ENCODE results near the gene CCNA2. TPM values are rescaled to one million over a fixed set of nuclear protein-coding genes. Genes with fewer than 3 reads are reported as not detected.

CCNA2 gene
- total and polyA plus RNA-seq, 8 donors, result 2.0 to 14.2 (median 6.4) TPM; not detected in 1

DNA sequence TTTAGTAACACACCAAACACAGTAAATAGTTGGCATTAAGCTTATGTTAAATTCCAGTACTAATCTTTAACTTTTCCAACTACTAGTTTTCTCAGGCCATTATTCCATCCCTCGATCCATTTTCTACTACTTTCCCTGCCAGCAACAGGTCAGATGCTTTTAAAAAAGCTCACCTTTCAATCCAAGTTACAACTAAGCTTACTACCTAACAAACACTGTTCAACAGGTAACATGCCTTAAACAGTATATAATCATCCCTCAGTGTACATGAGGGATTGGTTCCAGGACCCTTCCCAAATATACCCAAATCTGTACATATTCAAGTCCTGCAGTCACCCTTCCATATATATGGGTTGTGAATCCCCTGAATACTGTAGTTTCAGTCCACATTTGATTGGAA lies 5.5 kb downstream of the CCNA2 start:
- no peak for DNase-seq
- H3K9me3 ChIP-seq, result no peaks in the 10 kb centered on the region
- no peak for TF ChIP-seq POLR2AphosphoS5 (IDR thresholded peaks at IDR 0.05)
- no peak for TF ChIP-seq POLR2A (IDR thresholded peaks at IDR 0.05)
- TF ChIP-seq EP300 (IDR thresholded peaks at IDR 0.05), result no peak
- TF ChIP-seq, protein P1, sequence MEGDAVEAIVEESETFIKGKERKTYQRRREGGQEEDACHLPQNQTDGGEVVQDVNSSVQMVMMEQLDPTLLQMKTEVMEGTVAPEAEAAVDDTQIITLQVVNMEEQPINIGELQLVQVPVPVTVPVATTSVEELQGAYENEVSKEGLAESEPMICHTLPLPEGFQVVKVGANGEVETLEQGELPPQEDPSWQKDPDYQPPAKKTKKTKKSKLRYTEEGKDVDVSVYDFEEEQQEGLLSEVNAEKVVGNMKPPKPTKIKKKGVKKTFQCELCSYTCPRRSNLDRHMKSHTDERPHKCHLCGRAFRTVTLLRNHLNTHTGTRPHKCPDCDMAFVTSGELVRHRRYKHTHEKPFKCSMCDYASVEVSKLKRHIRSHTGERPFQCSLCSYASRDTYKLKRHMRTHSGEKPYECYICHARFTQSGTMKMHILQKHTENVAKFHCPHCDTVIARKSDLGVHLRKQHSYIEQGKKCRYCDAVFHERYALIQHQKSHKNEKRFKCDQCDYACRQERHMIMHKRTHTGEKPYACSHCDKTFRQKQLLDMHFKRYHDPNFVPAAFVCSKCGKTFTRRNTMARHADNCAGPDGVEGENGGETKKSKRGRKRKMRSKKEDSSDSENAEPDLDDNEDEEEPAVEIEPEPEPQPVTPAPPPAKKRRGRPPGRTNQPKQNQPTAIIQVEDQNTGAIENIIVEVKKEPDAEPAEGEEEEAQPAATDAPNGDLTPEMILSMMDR (IDR thresholded peaks at IDR 0.05), result no peak
- WGBS, 5 donors, result 37 to 91% (median 49%) methylated on average over 1 of the region's 1 CpG
- H3K27me3 ChIP-seq, result no peaks in the 10 kb centered on the region
- H3K4me3 ChIP-seq, result no peak overlapping the region
- intact Hi-C loops (cut with DNase I; ENCODE audit: low total_unique reads), result no loop called here
- peaks cover 5 to 21% (median 7%) of the 10 kb centered on the region in 4 donors for H3K4me1 ChIP-seq
- H3K36me3 ChIP-seq, result peaks cover 19 to 68% (median 60%) of the 10 kb centered on the region in 4 donors
- no peak overlapping the region for H3K27ac ChIP-seq

DNA sequence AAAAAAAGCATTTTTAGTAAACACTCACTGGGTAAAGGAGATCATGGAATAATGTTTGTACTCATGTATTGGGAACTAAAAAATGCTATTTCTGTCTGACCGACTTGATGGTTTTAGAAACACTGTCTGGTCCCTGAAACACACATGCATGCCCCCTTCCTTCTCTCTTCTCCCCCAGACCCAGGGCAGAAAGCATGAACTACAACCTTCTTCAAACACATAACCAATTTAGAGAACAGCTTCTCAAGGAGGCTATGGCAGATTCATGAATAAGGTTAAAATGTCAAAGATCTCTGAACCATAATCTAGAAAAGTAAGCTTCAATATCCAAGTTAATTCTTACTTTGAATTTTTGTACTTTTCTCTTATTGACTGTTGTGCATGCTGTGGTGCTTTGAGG lies 6.0 kb downstream of the CCNA2 start:
- intact Hi-C loops (cut with DNase I; ENCODE audit: low total_unique reads), result no loop called here
- TF ChIP-seq POLR2A (IDR thresholded peaks at IDR 0.05), result no peak
- TF ChIP-seq EP300 (IDR thresholded peaks at IDR 0.05), result no peak
- TF ChIP-seq POLR2AphosphoS5 (IDR thresholded peaks at IDR 0.05), result no peak
- TF ChIP-seq, protein P1 (IDR thresholded peaks at IDR 0.05), result no peak

GRCh38 chr4:121817006-121817405 lies 6.7 kb downstream of the CCNA2 start:
- H3K4me3 ChIP-seq, result no peak overlapping the region
- H3K27me3 ChIP-seq, result no peaks in the 10 kb centered on the region
- H3K36me3 ChIP-seq, result peaks cover 24 to 80% (median 72%) of the 10 kb centered on the region in 4 donors
- intact Hi-C loops (cut with DNase I; ENCODE audit: low total_unique reads), result no loop called here
- no peak overlapping the region for H3K27ac ChIP-seq
- TF ChIP-seq EP300 (IDR thresholded peaks at IDR 0.05) (no peak), POLR2AphosphoS5 (IDR thresholded peaks at IDR 0.05) (no peak), POLR2A (IDR thresholded peaks at IDR 0.05) (no peak)
- TF ChIP-seq, protein P1 (IDR thresholded peaks at IDR 0.05), result no peak
- peaks cover 0 to 8% (median 0%) of the 10 kb centered on the region in 4 donors for H3K4me1 ChIP-seq
- DNase-seq, result no peak
- H3K9me3 ChIP-seq, result no peaks in the 10 kb centered on the region
- 70 to 83% (median 74%) methylated on average over 3 of the region's 3 CpGs for WGBS, 5 donors

More for the DNA sequence above, 6.0 kb downstream of the CCNA2 start:
- WGBS, 5 donors, result 75 to 90% (median 85%) methylated on average over 1 of the region's 1 CpG
- H3K9me3 ChIP-seq, result no peaks in the 10 kb centered on the region
- DNase-seq, result no peak
- peaks cover 0 to 15% (median 2%) of the 10 kb centered on the region in 4 donors for H3K4me1 ChIP-seq
- no peak overlapping the region for H3K4me3 ChIP-seq
- no peak overlapping the region for H3K27ac ChIP-seq
- no peaks in the 10 kb centered on the region for H3K27me3 ChIP-seq
- H3K36me3 ChIP-seq, result peaks cover 23 to 73% (median 65%) of the 10 kb centered on the region in 4 donors

DNA sequence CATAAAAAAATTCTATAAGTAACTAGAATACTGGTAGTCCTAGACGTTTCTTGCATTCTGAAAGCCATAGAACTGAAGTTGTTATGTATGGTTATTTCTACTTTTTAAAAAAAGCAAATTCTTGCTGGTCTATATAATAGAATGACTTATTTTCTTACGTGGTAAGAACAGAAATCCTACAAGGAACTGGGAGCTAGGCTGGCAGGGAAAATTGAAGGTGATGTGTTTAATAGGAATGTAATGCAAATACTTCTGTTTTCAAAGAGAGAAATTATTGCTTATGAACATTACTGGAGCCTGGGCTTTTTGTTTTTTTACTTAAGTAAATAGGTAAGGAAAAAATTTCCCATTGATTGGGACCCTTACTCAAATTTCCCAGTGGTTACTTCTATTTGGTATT lies 8.9 kb downstream of the CCNA2 start:
- intact Hi-C loops (cut with DNase I; ENCODE audit: low total_unique reads), result no loop called here
- no peak overlapping the region for H3K27ac ChIP-seq
- WGBS, 5 donors, result 83 to 90% (median 86%) methylated on average over 2 of the region's 2 CpGs
- H3K9me3 ChIP-seq, result no peaks in the 10 kb centered on the region
- no peaks in the 10 kb centered on the region for H3K27me3 ChIP-seq
- H3K4me3 ChIP-seq, result no peak overlapping the region
- no peaks in the 10 kb centered on the region for H3K4me1 ChIP-seq
- peaks cover 31 to 93% (median 92%) of the 10 kb centered on the region in 4 donors for H3K36me3 ChIP-seq
- TF ChIP-seq, protein P1 (IDR thresholded peaks at IDR 0.05), result no peak
- TF ChIP-seq EP300 (IDR thresholded peaks at IDR 0.05), result no peak
- TF ChIP-seq POLR2AphosphoS5 (IDR thresholded peaks at IDR 0.05), result no peak
- TF ChIP-seq POLR2A (IDR thresholded peaks at IDR 0.05), result no peak
- DNase-seq, result no peak
